Right lobe of liver (tissue), 4 donors: Measurements from ENCODE around the gene IFT43.

Experiments
- CTCF ChIP-seq, 4 donors: fragments of 200-600 bp in 3 of 4; fragments of 450-650 bp in 1 of 4; IDR thresholded peaks; one replicate each; pipeline versions ENCODE4 v1.5.1 to v1.8.0; 2016 to 2022; ENCODE audit warnings: antibody characterized with exemption in 4 of 4, mild to moderate bottlenecking in 2 of 4
- POLR2A ChIP-seq: fragments of 450-650 bp; IDR thresholded peaks from one replicate; pipeline ENCODE4 v1.6.1; 2017; ENCODE audit warnings: antibody characterized with exemption, mild to moderate bottlenecking
- donor health status: DM: no; HTN: no; CAD: no.
- donor health status: DM: no; HTN: no; CAD: no.
- donor health status: DM: no; HTN: yes; CAD: no.

DNA sequence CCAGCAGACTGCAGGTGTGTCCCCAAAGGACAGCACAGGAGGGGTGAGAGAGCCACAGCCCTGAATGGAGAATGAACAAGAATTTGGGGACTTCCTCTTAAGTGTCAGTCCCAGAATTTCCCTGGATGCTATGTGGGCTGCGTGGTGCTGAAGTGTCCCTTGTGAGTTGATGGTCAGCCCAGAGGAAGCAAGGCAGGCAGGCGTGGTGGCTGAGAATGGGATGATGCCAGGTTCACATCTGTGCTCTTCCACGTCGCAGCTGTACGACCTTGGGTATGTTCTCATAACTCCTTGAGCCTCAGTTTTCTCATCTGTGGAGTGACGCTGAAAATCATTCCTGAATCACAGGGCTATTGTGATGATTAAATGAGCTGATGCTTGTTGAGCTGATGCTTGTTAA lies 104.0 kb downstream of the IFT43 start:
- TF ChIP-seq CTCF (IDR thresholded peaks at IDR 0.05) = no peak
- no peak for TF ChIP-seq POLR2A
